ENCODE data around the gene ZC3H10.

- TF ChIP-seq CTCF (IDR thresholded peaks at IDR 0.05; ENCODE audit: poor library complexity, severe bottlenecking), result no peak
- no peak for TF ChIP-seq EP300 (conservative IDR thresholded peaks at IDR 0.05; ENCODE audit: poor library complexity, severe bottlenecking)
- no peak for TF ChIP-seq EZH2 (IDR thresholded peaks at IDR 0.05; ENCODE audit: borderline replicate concordance, insufficient read depth, low read length, poor library complexity, severe bottlenecking)
- TF ChIP-seq POLR2AphosphoS5 (IDR thresholded peaks at IDR 0.05), result no peak
- TF ChIP-seq, protein P1, sequence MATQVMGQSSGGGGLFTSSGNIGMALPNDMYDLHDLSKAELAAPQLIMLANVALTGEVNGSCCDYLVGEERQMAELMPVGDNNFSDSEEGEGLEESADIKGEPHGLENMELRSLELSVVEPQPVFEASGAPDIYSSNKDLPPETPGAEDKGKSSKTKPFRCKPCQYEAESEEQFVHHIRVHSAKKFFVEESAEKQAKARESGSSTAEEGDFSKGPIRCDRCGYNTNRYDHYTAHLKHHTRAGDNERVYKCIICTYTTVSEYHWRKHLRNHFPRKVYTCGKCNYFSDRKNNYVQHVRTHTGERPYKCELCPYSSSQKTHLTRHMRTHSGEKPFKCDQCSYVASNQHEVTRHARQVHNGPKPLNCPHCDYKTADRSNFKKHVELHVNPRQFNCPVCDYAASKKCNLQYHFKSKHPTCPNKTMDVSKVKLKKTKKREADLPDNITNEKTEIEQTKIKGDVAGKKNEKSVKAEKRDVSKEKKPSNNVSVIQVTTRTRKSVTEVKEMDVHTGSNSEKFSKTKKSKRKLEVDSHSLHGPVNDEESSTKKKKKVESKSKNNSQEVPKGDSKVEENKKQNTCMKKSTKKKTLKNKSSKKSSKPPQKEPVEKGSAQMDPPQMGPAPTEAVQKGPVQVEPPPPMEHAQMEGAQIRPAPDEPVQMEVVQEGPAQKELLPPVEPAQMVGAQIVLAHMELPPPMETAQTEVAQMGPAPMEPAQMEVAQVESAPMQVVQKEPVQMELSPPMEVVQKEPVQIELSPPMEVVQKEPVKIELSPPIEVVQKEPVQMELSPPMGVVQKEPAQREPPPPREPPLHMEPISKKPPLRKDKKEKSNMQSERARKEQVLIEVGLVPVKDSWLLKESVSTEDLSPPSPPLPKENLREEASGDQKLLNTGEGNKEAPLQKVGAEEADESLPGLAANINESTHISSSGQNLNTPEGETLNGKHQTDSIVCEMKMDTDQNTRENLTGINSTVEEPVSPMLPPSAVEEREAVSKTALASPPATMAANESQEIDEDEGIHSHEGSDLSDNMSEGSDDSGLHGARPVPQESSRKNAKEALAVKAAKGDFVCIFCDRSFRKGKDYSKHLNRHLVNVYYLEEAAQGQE (IDR thresholded peaks at IDR 0.05; ENCODE audit: borderline replicate concordance), result no peak
- no peak for TF ChIP-seq MXI1 (conservative IDR thresholded peaks at IDR 0.05; ENCODE audit: poor library complexity, severe bottlenecking)
- TF ChIP-seq TAF1 (IDR thresholded peaks at IDR 0.05; ENCODE audit: low read depth), result no peak
These were observed 37.4 kb upstream of the ZC3H10 start for GRCh38 chr12:56080556-56081138.

Data from neural cell (in vitro differentiated cells).